OCI-LY1 (cell line): ENCODE results near the gene ADCY2.

Experiments used
- H2AFZ ChIP-seq: fragments of 200-600 bp; sonication (generic), shearing (Covaris generic); 2 replicates; pipeline ENCODE4 v1.6.0; 2014; ENCODE audit warnings: antibody characterized with exemption, mild to moderate bottlenecking, low read length
- H3F3A ChIP-seq: fragments of 200-600 bp; sonication (generic), shearing (Covaris generic); 2 replicates; pipeline ENCODE4 v1.6.0; 2014; ENCODE audit warnings: mild to moderate bottlenecking, antibody characterized with exemption, low read length, moderate library complexity; ENCODE audit not compliant: insufficient read depth
- H3K27ac ChIP-seq: fragments of 200-600 bp; sonication (generic); 2 replicates; pipeline ENCODE4 v1.5.1; 2014; ENCODE audit warnings: low read length, mixed run types, mild to moderate bottlenecking, low read depth; ENCODE audit not compliant: poor library complexity, severe bottlenecking
- H3K27me3 ChIP-seq: fragments of 200-600 bp; sonication (generic); 2 replicates; pipeline ENCODE4 v1.6.0; 2014; ENCODE audit warnings: antibody characterized with exemption, mild to moderate bottlenecking, low read length, moderate library complexity; ENCODE audit not compliant: insufficient read depth
- H3K36me3 ChIP-seq: fragments of 200-600 bp; sonication (generic); 2 replicates; pipeline ENCODE4 v1.6.1; 2014; ENCODE audit warnings: mild to moderate bottlenecking, antibody characterized with exemption, low read length, moderate library complexity, mixed read lengths; ENCODE audit not compliant: insufficient read depth
- H3K4me1 ChIP-seq: fragments of 200-600 bp; sonication (generic); 2 replicates; pipeline ENCODE4 v1.5.1; 2014; ENCODE audit warnings: mild to moderate bottlenecking, low read length, moderate library complexity; ENCODE audit not compliant: insufficient read depth, severe bottlenecking
- H3K4me2 ChIP-seq: fragments of 200-600 bp; sonication (generic), shearing (Covaris generic); 2 replicates; pipeline ENCODE4 v1.6.1; 2014; ENCODE audit warnings: low read length
- H3K4me3 ChIP-seq: fragments of 200-600 bp; sonication (generic); 2 replicates; pipeline ENCODE4 v1.5.1; 2014; ENCODE audit warnings: low read length, low read depth, mild to moderate bottlenecking, mixed read lengths; ENCODE audit not compliant: poor library complexity, severe bottlenecking
- H3K79me2 ChIP-seq: fragments of 200-600 bp; shearing (Covaris generic); 2 replicates; pipeline ENCODE4 v1.6.1; 2016; ENCODE audit warnings: mixed run types, low read length, mixed read lengths; ENCODE audit not compliant: insufficient read depth
- H3K9ac ChIP-seq: fragments of 200-600 bp; sonication (generic), shearing (Covaris generic); 2 replicates; pipeline ENCODE4 v1.6.1; 2014; ENCODE audit warnings: mild to moderate bottlenecking, low read length, mixed read lengths
- H3K9me2 ChIP-seq: fragments of 200-600 bp; sonication (generic), shearing (Covaris generic); 2 replicates; pipeline ENCODE4 v1.6.1; 2014; ENCODE audit warnings: low read depth, mild to moderate bottlenecking, low read length, mixed read lengths
- H3K9me3 ChIP-seq: fragments of 200-600 bp; shearing (Covaris generic); 2 replicates; pipeline ENCODE4 v1.6.1; 2014; ENCODE audit warnings: low read length, mixed read lengths
- H4K20me1 ChIP-seq: fragments of 200-600 bp; sonication (generic), shearing (Covaris generic); 2 replicates; pipeline ENCODE4 v1.6.0; 2016; ENCODE audit warnings: mild to moderate bottlenecking, low read length; ENCODE audit not compliant: insufficient read depth
- CTCF ChIP-seq: fragments of 200-600 bp; sonication (generic), shearing (Covaris generic); IDR thresholded peaks from 2 replicates; pipeline ENCODE4 v1.5.1; 2017; ENCODE audit warnings: mild to moderate bottlenecking, antibody characterized with exemption, low read length, moderate library complexity, mixed read lengths
- EZH2 ChIP-seq: fragments of 200-600 bp; sonication (generic), shearing (Covaris generic); IDR thresholded peaks from 2 replicates; pipeline ENCODE4 v1.8.0; 2017; ENCODE audit warnings: borderline replicate concordance, mixed run types, mild to moderate bottlenecking, antibody characterized with exemption, low read length, moderate library complexity, mixed read lengths

Gene ADCY2

GRCh38 chr5:7848296-7848695 lies 452.4 kb downstream of the ADCY2 start:
- H2AFZ ChIP-seq: no peak overlapping the region
- H3F3A ChIP-seq: no peaks in the 10 kb centered on the region
- H3K27me3 ChIP-seq: no peaks in the 10 kb centered on the region

GRCh38 chr5:7849681-7850394 lies 453.9 kb downstream of the ADCY2 start:
- H3K4me2 ChIP-seq: no peak overlapping the region
- TF ChIP-seq CTCF: no peak
- TF ChIP-seq EZH2: no peak

More at GRCh38 chr5:7848296-7848695, 452.4 kb downstream of the ADCY2 start:
- H3K9me2 ChIP-seq: no peaks in the 10 kb centered on the region
- H3K4me3 ChIP-seq: no peak overlapping the region
- no peaks in the 10 kb centered on the region for H3K36me3 ChIP-seq
- TF ChIP-seq EZH2 (no peak), CTCF (no peak)
- no peaks in the 10 kb centered on the region for H3K4me1 ChIP-seq
- no peak overlapping the region for H3K27ac ChIP-seq
- no peaks in the 10 kb centered on the region for H3K79me2 ChIP-seq
- H3K9me3 ChIP-seq: no peaks in the 10 kb centered on the region
- H3K4me2 ChIP-seq: no peak overlapping the region
- no peaks in the 10 kb centered on the region for H4K20me1 ChIP-seq
- H3K9ac ChIP-seq: no peak overlapping the region

GRCh38 chr5:7850395-7851239 lies 454.7 kb downstream of the ADCY2 start, which contains the start of gene CFAP90:
CFAP90 (minus strand) TSS chr5:7851133; CDS start chr5:7851021, 112 bp downstream.
- H4K20me1 ChIP-seq: no peaks in the 10 kb centered on the region
- no peak within 1 kb of the TSS for H3K4me2 ChIP-seq
- H3K9ac ChIP-seq: no peak within 1 kb of the TSS
- no peak within 1 kb of the TSS for H2AFZ ChIP-seq
- H3K27me3 ChIP-seq: no peaks in the 10 kb centered on the region
- H3K36me3 ChIP-seq: no peaks in the 10 kb centered on the region
- H3K27ac ChIP-seq: no peak within 1 kb of the TSS
- H3K4me3 ChIP-seq: no peak within 1 kb of the TSS
- no peaks in the 10 kb centered on the region for H3F3A ChIP-seq
- TF ChIP-seq EZH2 (no peak), CTCF (no peak)
- H3K9me3 ChIP-seq: no peaks in the 10 kb centered on the region
- H3K4me1 ChIP-seq: no peaks in the 10 kb centered on the region
- H3K9me2 ChIP-seq: no peaks in the 10 kb centered on the region
- no peaks in the 10 kb centered on the region for H3K79me2 ChIP-seq

More at GRCh38 chr5:7849681-7850394, 453.9 kb downstream of the ADCY2 start:
- Histone ChIP-seq H2AFZ (no peak overlapping the region), H3K9ac (no peak overlapping the region), H3K9me2 (no peaks in the 10 kb centered on the region), H3K79me2 (no peaks in the 10 kb centered on the region), H3K27ac (no peak overlapping the region), H3K4me3 (no peak overlapping the region), H3K27me3 (no peaks in the 10 kb centered on the region), H3K4me1 (no peaks in the 10 kb centered on the region), H4K20me1 (no peaks in the 10 kb centered on the region), H3K9me3 (no peaks in the 10 kb centered on the region), H3F3A (no peaks in the 10 kb centered on the region), H3K36me3 (no peaks in the 10 kb centered on the region)
